ENCODE results near the gene SNX2. TPM values are rescaled to one million over a fixed set of nuclear protein-coding genes. Genes with fewer than 3 reads are reported as not detected.

Gene SNX2
- total RNA-seq, 2 donors from 2014 or later, result 52.4 to 57.4 TPM

GRCh38 chr5:122863721-122864120 lies 88.8 kb downstream of the SNX2 start:
- H3K36me3 Mint-ChIP-seq (ENCODE audit: low read depth), result peaks cover 2% of the 10 kb centered on the region
- H3K9me3 ChIP-seq (ENCODE audit: control insufficient read depth, low read length, poor library complexity, severe bottlenecking), result no peaks in the 10 kb centered on the region
- H3K4me3 Mint-ChIP-seq, result no peak overlapping the region
- H3K27me3 Mint-ChIP-seq, result no peaks in the 10 kb centered on the region
- no peak overlapping the region for H3K27ac Mint-ChIP-seq
- no peak for DNase-seq
- H3K4me1 Mint-ChIP-seq, result peaks cover 9% of the 10 kb centered on the region
- no peak for ATAC-seq

GRCh38 chr5:122864400-122864799 lies 89.5 kb downstream of the SNX2 start:
- Mint-ChIP-seq H3K4me1 (peaks cover 9% of the 10 kb centered on the region), H3K27ac (no peak overlapping the region), H3K27me3 (no peaks in the 10 kb centered on the region), H3K36me3 (ENCODE audit: low read depth) (peaks cover 2% of the 10 kb centered on the region), H3K4me3 (peak overlapping the region; percentile 9)
- H3K9me3 ChIP-seq (ENCODE audit: control insufficient read depth, low read length, poor library complexity, severe bottlenecking), result no peaks in the 10 kb centered on the region
- DNase-seq (no peak), ATAC-seq (no peak)

GRCh38 chr5:122864842-122865241 lies 90.0 kb downstream of the SNX2 start:
- Mint-ChIP-seq H3K4me3 (no peak overlapping the region), H3K27me3 (no peaks in the 10 kb centered on the region), H3K27ac (no peak overlapping the region), H3K36me3 (ENCODE audit: low read depth) (peaks cover 2% of the 10 kb centered on the region), H3K4me1 (peaks cover 9% of the 10 kb centered on the region)
- ATAC-seq (no peak), DNase-seq (no peak)
- no peaks in the 10 kb centered on the region for H3K9me3 ChIP-seq (ENCODE audit: control insufficient read depth, low read length, poor library complexity, severe bottlenecking)

GRCh38 chr5:122870219-122870856 lies 95.5 kb downstream of the SNX2 start:
- H3K4me3 Mint-ChIP-seq, result no peak overlapping the region
- no peaks in the 10 kb centered on the region for H3K9me3 ChIP-seq (ENCODE audit: control insufficient read depth, low read length, poor library complexity, severe bottlenecking)
- ATAC-seq, result no peak
- DNase-seq, result no peak
- H3K27ac Mint-ChIP-seq, result no peak overlapping the region
- H3K36me3 Mint-ChIP-seq (ENCODE audit: low read depth), result peaks cover 3% of the 10 kb centered on the region
- no peaks in the 10 kb centered on the region for H3K27me3 Mint-ChIP-seq
- H3K4me1 Mint-ChIP-seq, result peaks cover 2% of the 10 kb centered on the region

GRCh38 chr5:122871661-122872060 lies 96.8 kb downstream of the SNX2 start:
- no peak overlapping the region for H3K4me3 Mint-ChIP-seq
- H3K27ac Mint-ChIP-seq, result no peak overlapping the region
- peaks cover 5% of the 10 kb centered on the region for H3K36me3 Mint-ChIP-seq (ENCODE audit: low read depth)
- DNase-seq (no peak), ATAC-seq (no peak)
- H3K9me3 ChIP-seq (ENCODE audit: control insufficient read depth, low read length, poor library complexity, severe bottlenecking), result no peaks in the 10 kb centered on the region
- no peaks in the 10 kb centered on the region for H3K27me3 Mint-ChIP-seq
- H3K4me1 Mint-ChIP-seq, result peaks cover 2% of the 10 kb centered on the region

- no peak overlapping the region for H3K27ac Mint-ChIP-seq
- H3K4me1 Mint-ChIP-seq, result peaks cover 2% of the 10 kb centered on the region
- no peak for ATAC-seq
- H3K4me3 Mint-ChIP-seq, result no peak overlapping the region
- DNase-seq, result no peak
- peaks cover 7% of the 10 kb centered on the region for H3K36me3 Mint-ChIP-seq (ENCODE audit: low read depth)
- H3K27me3 Mint-ChIP-seq, result no peaks in the 10 kb centered on the region
- H3K9me3 ChIP-seq (ENCODE audit: control insufficient read depth, low read length, poor library complexity, severe bottlenecking), result no peaks in the 10 kb centered on the region
Observed at GRCh38 chr5:122874179-122874875, 99.4 kb downstream of the SNX2 start.

- no peaks in the 10 kb centered on the region for H3K27me3 Mint-ChIP-seq
- peaks cover 4% of the 10 kb centered on the region for H3K4me1 Mint-ChIP-seq
- H3K27ac Mint-ChIP-seq, result peak overlapping the region; percentile 30
- no peaks in the 10 kb centered on the region for H3K9me3 ChIP-seq (ENCODE audit: control insufficient read depth, low read length, poor library complexity, severe bottlenecking)
- DNase-seq, result no peak
- peaks cover 4% of the 10 kb centered on the region for H3K36me3 Mint-ChIP-seq (ENCODE audit: low read depth)
- no peak for ATAC-seq
- H3K4me3 Mint-ChIP-seq, result no peak overlapping the region
Observed at GRCh38 chr5:122877518-122877917, 102.6 kb downstream of the SNX2 start.

GRCh38 chr5:122879076-122879475 lies 104.2 kb downstream of the SNX2 start:
- Mint-ChIP-seq H3K4me1 (peaks cover 7% of the 10 kb centered on the region), H3K4me3 (no peak overlapping the region), H3K36me3 (ENCODE audit: low read depth) (peaks cover 4% of the 10 kb centered on the region), H3K27me3 (no peaks in the 10 kb centered on the region), H3K27ac (no peak overlapping the region)
- DNase-seq (no peak), ATAC-seq (no peak)
- no peaks in the 10 kb centered on the region for H3K9me3 ChIP-seq (ENCODE audit: control insufficient read depth, low read length, poor library complexity, severe bottlenecking)

Other genes starting within 250 kb of the SNX2 start
- gene SNX24, start 70.5 kb downstream of the SNX2 start, total RNA-seq, result 1 to 10 TPM; 7.3 to 7.7 TPM